Stimulated activated CD4-positive, alpha-beta T cell treated with anti-CD3 and anti-CD28 coated beads, Interleukin-4, amount 100 ng/mL, for 48 hours (primary cell): ENCODE measurements around the gene PEX3.
"Not testable (repeated sequence)": the region's sequence is repeated elsewhere in the genome, so short reads cannot be mapped to it uniquely, and the experiment has no call there.

ENCODE experiments used
- DNase-seq, 2 donors: peaks; one replicate each; pipeline ENCODE4 v3.0.0-alpha.2; 2020; ENCODE audit warnings: low read depth in 2 of 2

Gene PEX3

GRCh38 chr6:143450453-143451371, at the start of gene PEX3, which contains the start of gene ADAT2:
Gene PEX3, plus strand, starts transcription at chr6:143450805. Its CDS starts 238 bp downstream, at chr6:143451043.
Gene ADAT2, minus strand, starts transcription at chr6:143450695. Its CDS starts 37 bp downstream, at chr6:143450658.
- peak; percentile 90 to 93 for DNase-seq

GRCh38 chr6:143401068-143401446, 49.5 kb upstream of the PEX3 start:
- no peak for DNase-seq

DNA sequence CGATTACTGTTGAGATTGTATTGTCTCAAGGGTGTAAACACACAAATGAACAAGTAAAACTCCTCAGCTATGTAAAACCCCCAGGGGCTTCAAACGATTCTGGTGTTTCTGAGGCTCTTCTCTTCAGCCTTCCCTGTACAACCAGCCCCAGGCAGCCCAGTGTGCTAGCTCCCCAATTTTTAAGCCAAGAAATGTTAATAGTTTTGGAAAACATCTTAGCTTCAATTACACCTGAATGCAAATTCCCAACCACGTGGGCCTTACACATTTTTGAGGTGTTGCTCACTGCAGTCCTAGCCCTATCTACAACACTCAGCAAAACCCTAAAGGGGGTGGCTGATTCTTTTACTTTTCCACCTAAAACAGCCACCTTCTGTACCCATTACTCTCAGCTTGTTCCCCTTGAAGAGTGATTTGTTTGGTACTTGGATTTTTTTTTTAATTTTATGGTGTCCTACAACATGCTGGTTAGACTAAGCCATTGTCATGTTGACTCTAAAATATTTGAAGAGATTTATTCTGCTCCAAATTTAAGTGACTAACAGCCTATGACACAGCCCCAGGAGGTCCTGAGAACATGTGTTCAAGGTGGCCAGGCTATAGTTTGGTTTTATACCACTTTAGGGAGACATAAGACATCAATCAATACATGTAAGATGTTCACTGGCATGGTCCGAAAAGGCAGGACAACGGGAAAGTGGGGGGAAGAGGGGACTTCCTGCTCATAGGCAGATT, 48.8 kb upstream of the PEX3 start:
- no peak for DNase-seq

- no peak for DNase-seq
Measured at GRCh38 chr6:143402721-143403336, 47.8 kb upstream of the PEX3 start.

DNA sequence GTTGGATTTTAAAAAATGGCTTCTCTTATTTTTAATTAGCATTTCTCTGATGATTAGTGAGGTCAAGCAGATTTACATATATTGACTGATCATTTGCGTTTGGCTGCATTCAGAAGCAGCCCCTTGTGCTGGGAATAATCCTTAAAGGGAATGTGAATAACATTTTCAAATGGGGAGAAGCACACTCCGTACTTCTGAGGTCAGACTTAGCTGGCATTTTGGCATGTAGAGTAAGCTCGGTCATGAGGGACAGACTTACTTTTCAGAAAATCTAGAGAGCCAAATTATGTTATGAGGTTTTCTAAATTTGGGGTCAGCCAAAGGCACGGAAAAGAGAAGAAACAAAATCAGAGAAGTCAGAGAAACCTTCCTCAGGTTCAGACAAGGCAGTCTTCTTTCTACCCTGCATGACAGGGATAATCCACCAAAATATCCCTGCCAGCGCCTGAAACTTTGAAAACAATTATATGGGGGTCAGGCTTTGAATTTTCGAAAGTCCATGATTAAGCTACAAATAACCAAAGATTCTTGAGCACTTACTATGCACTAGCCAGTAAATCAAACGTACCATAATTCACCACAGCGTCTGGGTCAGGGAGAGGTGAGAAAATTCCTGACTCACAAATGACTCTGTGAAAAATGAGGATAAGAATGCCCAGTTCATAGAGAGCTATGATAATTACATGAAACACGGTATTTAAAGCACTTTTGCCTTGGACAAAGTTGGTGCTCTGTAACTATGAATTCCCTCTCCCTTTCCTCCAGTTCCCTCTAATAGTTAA, 45.0 kb upstream of the PEX3 start:
- no peak for DNase-seq

DNA sequence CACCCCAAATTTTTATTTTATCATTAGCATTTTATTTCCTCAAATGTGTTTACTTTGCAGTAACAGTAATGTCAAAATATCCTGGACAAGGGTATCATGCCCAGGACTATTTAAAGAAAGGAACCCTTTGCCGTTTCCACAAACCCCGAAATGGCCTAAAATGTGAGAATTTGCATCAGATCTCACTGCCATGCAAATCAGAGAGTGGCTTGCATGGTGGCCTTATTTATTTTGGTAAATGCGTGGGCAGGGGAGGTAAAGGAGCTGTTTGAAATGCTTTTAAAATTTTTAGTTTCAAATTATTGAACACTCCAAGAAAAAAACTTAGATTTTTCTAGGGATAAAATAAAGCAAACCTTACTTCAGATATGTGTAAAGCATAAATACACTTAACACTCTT, 43.9 kb upstream of the PEX3 start:
- DNase-seq: no peak

- DNase-seq: no peak
Measured at GRCh38 chr6:143408151-143408786, 42.3 kb upstream of the PEX3 start.

DNA sequence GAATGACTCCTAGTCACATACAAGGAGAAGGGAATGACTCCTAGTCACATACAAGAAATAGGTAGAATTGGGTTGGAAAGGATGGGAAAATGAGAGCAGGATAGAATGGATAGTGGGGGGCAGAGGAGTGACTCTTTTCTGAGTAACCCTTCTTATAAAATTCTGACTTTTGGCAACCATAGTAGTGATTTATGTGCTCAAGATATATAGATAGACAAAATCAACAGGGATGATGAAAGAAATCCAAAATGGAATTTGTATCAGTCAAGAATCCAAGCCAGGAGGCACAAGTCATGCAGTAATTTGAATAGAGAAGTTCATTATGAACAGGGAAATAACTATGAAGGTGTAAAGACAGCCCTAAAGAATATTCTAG, 41.8 kb upstream of the PEX3 start:
- DNase-seq: no peak

GRCh38 chr6:143410859-143411270, 39.7 kb upstream of the PEX3 start:
- no peak for DNase-seq

- no peak for DNase-seq
Measured at GRCh38 chr6:143414769-143415168, 35.8 kb upstream of the PEX3 start.

- no peak for DNase-seq
Measured at GRCh38 chr6:143419526-143419925, 31.1 kb upstream of the PEX3 start.

- no peak for DNase-seq
Measured at GRCh38 chr6:143426026-143426425, 24.6 kb upstream of the PEX3 start.

DNA sequence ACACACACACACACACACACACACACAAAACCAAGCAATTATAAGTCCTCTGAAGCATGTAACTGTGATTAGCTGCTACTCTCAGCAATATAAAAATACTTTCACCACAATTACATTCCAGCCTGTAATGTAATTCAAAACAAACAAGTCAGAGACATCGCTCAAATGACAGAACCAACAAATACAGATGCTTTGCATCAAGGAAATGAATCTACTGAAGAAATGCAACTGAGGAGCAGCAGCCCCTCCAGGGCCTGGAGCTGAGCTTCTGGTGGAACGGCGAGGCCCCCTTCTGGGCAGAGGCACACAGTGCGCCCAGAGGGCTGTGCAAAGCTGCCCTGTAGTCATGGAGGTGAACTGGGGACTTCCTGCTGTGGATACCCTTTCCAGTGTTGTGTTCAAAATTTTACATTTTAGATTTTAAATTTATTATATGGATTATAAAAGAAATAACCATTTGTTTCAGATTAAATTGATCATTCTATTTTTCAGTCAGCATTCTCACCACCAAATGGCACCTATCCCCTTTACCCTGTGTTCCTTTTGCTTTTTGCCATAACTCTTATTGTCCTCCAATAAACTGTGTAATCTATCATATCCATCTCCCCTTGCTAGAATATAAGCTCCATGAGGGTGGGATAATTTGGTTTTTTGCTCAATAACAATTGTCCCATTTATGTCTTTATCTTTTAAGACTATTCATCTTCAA, 23.3 kb upstream of the PEX3 start:
- DNase-seq: peak; percentile 51 to 59

DNA sequence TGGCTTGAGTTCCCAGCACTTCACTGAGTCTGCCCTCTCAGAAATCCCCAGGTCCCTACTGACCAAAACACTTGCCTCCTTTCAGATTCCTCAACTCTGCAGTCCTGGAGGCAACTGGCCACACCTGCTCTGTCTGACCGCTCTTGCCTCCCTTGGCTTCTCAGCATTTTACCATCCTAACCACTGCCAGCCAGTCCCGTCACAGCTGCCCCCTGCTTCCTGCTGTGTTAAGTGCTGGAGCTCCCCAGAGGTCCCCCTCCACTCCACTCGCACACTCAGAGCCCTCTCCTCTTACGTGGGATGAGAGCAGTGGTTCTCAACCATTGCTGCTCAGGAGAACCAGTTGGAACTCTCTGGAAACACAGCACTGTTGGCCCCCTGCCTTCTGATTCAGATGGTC, 20.6 kb upstream of the PEX3 start:
- no peak for DNase-seq

DNA sequence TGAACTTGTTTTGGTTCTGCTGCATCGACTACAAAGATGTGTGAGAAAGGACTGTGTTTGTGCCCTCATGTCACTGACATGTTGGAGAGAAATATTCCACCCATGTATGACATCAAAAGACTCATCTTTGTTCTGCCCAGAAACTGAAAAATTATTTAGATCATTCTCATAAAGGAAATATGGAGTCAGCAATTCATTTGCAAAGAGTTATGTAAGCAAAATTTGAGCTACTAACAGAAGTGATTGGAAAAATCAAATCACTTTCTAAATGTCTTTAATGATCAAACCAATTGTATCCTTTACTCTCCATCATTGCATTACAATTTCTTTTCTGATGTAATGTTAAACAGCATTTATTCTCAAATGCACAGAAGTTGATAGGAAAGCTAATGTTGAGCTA, 19.4 kb upstream of the PEX3 start:
- DNase-seq: no peak

- DNase-seq: no peak
Measured at GRCh38 chr6:143432588-143432987, 18.0 kb upstream of the PEX3 start.

DNA sequence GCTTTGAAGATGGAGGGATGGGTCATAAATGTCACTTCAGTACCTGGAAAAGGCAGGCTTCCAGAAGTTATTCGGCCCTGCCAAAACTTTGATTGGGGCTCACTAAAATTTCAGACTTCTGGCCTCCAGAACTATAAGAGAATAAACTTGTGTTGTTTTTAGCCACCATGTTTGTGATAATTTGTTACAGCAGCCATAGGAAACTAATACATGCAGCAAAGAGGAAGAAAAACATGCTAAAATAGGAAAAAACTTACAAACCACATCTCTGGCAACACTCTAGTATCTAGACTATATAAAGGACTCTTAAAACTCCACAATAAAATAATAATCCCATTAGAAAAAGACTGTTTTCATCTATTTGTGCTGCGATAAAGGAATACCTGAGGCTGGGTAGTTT, 9.6 kb upstream of the PEX3 start:
- DNase-seq: no peak

- no peak for DNase-seq
Measured at GRCh38 chr6:143441680-143442545, 8.7 kb upstream of the PEX3 start.

- DNase-seq: no peak
Measured at GRCh38 chr6:143443096-143443495, 7.5 kb upstream of the PEX3 start.

GRCh38 chr6:143447865-143448264, 2.7 kb upstream of the PEX3 start:
- DNase-seq: not testable (repeated sequence)
